Mesodermal cell (in vitro differentiated cells): ENCODE results near the gene RAB36. TPM values are rescaled to one million over a fixed set of nuclear protein-coding genes. Genes with fewer than 3 reads are reported as not detected.

Experiments
- H3K27ac ChIP-seq: 2 replicates; pipeline ENCODE4 v1.7.0; 2013; ENCODE audit warnings: mild to moderate bottlenecking, low read depth, low read length, moderate library complexity; ENCODE audit not compliant: severe bottlenecking
- H3K36me3 ChIP-seq: 2 replicates; pipeline ENCODE4 v1.7.1; 2013; ENCODE audit warnings: mild to moderate bottlenecking, low read length, moderate library complexity; ENCODE audit not compliant: control insufficient read depth, insufficient read depth
- H3K4me1 ChIP-seq: one replicate; pipeline ENCODE4 v1.7.1; 2013; ENCODE audit warnings: mild to moderate bottlenecking, low read length; ENCODE audit not compliant: insufficient read depth, control insufficient read depth, poor library complexity, severe bottlenecking
- H3K4me3 ChIP-seq: 2 replicates; pipeline ENCODE4 v1.7.0; 2013; ENCODE audit warnings: low read length, control low read depth, mild to moderate bottlenecking; ENCODE audit not compliant: insufficient read depth, poor library complexity, severe bottlenecking; ENCODE audit errors: extremely low read depth
- H3K9me3 ChIP-seq: 2 replicates; pipeline ENCODE4 v1.7.1; 2013; ENCODE audit warnings: mild to moderate bottlenecking, low read length, moderate library complexity; ENCODE audit not compliant: control insufficient read depth
- WGBS, 2 experiments: methylation state at CpG; one replicate each; pipeline ENCODE4 v1.1.5; 2013; ENCODE audit warnings: missing lambda C conversion rate in 2 of 2; ENCODE audit not compliant: insufficient coverage in 2 of 2; 5-methylcytosine and 5-hydroxymethylcytosine counted together
- polyA plus RNA-seq, 2 experiments: library from polyadenylated mRNA; stranded (reverse); fragments of 50-300 nt; gene quantifications; one replicate each; pipeline ENCODE4 v1.2.3, GENCODE V29; 2013

Gene RAB36, protein sequence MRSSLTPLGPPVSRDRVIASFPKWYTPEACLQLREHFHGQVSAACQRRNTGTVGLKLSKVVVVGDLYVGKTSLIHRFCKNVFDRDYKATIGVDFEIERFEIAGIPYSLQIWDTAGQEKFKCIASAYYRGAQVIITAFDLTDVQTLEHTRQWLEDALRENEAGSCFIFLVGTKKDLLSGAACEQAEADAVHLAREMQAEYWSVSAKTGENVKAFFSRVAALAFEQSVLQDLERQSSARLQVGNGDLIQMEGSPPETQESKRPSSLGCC
- 2.9 TPM for polyA plus RNA-seq (2013, experiment 1 of 2)
- 1.7 TPM for polyA plus RNA-seq (2013, experiment 2 of 2)

DNA sequence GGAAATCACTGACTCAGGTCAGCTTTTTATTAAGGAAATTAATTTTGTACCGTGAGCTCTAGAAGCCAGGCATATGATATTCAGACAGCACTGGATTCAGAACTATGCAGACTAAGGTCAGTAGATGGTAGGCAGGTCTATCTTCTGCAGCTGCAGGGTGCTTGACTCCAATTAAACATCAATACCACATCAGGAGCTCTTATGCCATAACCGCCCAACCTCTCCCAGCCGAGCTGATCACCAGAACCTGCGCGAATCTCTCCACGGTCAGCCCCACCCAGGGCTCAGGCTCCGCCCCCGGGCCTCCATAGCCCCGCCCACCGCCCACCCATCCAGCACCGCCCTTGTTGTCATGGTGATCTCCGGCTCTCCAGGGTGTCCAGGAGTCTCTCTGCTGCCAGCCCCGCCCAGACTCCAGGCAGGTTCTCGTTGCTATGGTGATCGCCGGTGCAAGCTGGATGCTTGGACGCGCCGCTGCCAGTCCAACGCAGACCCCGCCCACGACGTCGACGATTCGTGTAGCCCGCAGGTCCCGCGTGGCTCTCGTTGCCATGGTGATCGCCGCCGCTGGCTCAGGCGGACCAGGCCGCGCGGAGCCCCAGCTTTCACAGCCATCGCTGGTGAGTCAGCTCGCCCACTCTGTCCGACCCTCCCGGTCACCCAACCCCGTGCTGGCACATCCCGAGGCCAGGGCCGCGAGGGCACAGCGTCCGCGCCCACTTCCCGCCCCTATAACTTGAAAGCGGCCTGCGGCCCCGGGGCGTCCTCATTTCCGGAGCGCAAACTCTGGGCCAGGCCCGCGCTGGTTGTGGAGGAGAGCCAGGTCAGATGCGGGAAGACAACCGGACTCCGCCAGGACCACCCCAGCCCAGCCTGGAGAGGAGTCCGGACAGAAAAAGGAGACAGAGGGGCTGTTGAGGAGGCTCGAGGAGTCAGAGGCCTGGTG, at the start of gene RAB36:
TSS of gene RAB36 (plus strand) at position 546 of the 946 bp plus-strand sequence. CDS start 1,140 bp downstream, outside the sequence.
- Histone ChIP-seq H3K36me3 (no peaks in the 10 kb centered on the region), H3K4me3 (peak within 1 kb of the TSS; percentile 39), H3K9me3 (no peaks in the 10 kb centered on the region), H3K27ac (peak within 1 kb of the TSS; percentile 81), H3K4me1 (peaks cover 28% of the 10 kb centered on the region)
- 7 to 9% methylated on average over 48 to 53 of the region's 62 CpGs for WGBS, 2 experiments

DNA sequence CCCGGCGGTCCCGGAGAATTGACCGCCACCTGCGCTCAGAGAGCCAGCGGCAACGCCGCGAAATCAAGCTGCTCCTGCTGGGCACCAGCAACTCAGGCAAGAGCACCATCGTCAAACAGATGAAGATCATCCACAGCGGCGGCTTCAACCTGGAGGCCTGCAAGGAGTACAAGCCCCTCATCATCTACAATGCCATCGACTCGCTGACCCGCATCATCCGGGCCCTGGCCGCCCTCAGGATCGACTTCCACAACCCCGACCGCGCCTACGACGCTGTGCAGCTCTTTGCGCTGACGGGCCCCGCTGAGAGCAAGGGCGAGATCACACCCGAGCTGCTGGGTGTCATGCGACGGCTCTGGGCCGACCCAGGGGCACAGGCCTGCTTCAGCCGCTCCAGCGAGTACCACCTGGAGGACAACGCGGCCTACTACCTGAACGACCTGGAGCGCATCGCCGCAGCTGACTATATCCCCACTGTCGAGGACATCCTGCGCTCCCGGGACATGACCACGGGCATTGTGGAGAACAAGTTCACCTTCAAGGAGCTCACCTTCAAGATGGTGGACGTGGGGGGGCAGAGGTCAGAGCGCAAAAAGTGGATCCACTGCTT, 49.4 kb upstream of the RAB36 start:
- Histone ChIP-seq H3K9me3 (no peaks in the 10 kb centered on the region), H3K4me1 (no peaks in the 10 kb centered on the region), H3K27ac (no peak overlapping the region), H3K36me3 (no peaks in the 10 kb centered on the region), H3K4me3 (no peak overlapping the region)
- 92 to 94% methylated on average over 40 to 45 of the region's 45 CpGs for WGBS, 2 experiments

DNA sequence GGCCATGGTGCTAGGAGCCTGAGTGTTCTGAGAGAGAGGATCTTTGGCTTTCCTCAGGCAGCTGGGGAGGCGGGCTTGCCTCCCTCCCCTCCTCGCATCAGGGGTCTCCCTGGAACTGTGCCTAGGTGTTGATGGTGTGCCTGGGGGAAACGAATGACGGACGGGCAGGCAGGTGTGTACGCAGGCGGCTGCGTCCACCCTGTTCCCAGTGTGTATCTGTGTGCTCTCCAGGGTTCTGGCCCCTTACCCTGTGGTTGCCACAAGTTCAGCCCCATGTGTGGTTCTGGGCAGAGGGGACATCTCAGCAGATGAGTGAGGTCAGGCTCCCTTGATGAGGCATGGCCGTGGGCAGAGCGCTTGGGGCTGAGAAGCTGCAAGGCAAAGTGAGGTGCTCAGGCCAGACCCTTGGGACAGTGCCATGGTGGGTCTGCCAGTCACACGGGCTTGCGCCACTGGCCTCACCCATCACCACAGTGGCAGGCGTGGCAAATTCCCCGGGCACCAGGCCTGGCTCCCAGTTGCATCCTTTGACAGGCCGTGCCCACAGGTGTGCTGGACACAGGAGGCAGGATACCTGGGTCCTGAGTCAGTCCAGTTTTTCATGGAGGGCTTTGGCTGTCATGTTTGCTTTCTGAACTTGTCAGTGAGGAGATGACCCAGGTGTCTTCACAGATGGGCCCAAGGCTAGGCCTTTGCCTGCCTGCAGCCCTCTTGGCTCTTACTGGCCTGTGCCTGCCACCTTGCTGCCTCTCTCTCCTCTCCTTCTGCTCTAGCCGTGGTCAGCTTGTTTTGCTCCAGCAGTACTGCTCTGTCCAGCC, 47.7 kb upstream of the RAB36 start:
- no peaks in the 10 kb centered on the region for H3K9me3 ChIP-seq
- H3K27ac ChIP-seq, result no peak overlapping the region
- H3K36me3 ChIP-seq, result no peaks in the 10 kb centered on the region
- no peak overlapping the region for H3K4me3 ChIP-seq
- 94% methylated on average over 13 to 16 of the region's 16 CpGs for WGBS, 2 experiments
- no peaks in the 10 kb centered on the region for H3K4me1 ChIP-seq

DNA sequence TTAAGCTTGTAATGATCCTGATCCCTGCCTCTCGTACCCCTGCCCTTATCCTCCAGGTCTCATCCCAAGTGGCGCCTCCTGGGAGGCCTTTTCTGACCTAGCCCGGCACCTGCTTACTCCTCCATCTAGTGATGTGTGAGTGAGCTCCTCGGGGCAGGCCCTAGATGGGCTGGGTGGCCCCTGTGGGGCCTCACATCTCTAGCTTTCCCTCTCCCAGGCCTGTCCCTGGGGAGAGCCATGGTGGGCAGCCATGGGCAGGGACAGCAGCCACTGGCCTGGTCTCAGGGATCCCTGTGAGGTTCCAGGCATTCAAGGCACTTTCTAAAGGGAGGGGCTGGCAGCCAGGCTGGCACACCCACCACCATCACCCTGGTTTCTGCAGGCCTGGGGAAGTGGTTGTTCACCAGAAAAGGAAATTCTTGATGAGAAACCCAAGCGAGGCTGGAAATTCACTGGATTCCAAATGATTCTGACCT, 47.0 kb upstream of the RAB36 start:
- H3K4me1 ChIP-seq, result no peaks in the 10 kb centered on the region
- H3K9me3 ChIP-seq, result no peaks in the 10 kb centered on the region
- 90 to 92% methylated on average over 2 to 3 of the region's 5 CpGs for WGBS, 2 experiments
- H3K27ac ChIP-seq, result no peak overlapping the region
- H3K4me3 ChIP-seq, result no peak overlapping the region
- no peaks in the 10 kb centered on the region for H3K36me3 ChIP-seq

DNA sequence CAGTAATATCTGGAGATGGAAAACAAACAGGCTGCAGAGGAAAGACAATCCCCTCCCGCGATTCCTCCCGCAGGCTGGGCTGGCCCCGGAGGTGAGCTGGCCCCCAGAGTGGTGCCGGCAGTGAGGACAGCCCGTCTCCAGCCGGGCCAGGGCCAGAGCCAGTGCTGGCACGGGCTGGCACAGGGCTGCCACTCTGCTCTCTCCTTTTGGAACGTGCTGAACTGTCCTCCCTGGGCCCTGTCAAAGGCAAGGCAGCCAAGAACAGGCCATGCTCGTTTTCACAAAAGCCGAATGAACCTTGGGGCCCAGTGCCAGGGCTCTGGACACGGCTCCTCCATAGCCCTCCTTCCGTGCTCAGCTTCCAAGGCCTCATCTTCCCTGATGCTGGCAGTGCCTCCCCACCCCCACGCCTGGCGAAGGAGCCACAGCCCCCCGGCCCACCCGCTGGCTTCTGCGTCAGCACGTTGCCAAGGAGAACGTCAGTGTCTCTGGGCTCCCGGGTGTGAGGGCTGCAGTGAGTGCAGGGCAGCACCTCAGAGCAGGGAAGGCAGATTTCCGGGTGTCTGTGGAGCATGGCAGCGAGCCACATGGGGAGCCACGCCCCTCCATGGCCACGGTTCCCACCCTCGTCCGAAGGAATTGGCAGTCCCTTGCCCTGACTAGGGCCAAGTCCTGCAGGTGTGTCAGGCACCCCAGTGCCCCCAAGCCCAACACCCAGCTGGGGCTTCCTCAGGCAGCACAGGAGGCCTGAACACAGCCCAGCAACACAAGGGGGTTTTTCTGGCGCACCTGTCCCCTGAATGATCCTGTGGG, 46.4 kb upstream of the RAB36 start:
- WGBS, 2 experiments, result 90% methylated on average over 23 to 24 of the region's 28 CpGs
- Histone ChIP-seq H3K4me3 (no peak overlapping the region), H3K4me1 (no peaks in the 10 kb centered on the region), H3K36me3 (no peaks in the 10 kb centered on the region), H3K9me3 (no peaks in the 10 kb centered on the region), H3K27ac (no peak overlapping the region)

DNA sequence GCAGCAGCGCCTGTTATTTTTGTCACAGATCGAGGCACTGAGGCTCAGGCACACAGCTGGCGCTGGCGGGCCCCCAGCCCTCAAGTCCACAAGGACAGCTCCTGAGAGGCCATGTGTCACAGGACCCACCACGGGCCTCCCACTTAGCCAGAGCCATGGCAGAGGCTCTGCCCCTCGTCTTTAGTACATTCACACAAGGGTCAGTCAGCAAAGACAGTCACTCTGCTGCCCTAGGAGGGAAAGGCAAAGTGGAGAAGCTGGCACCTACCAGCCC, 45.8 kb upstream of the RAB36 start:
- no peak overlapping the region for H3K27ac ChIP-seq
- H3K4me3 ChIP-seq, result no peak overlapping the region
- no peaks in the 10 kb centered on the region for H3K4me1 ChIP-seq
- no peaks in the 10 kb centered on the region for H3K36me3 ChIP-seq
- H3K9me3 ChIP-seq, result no peaks in the 10 kb centered on the region
- WGBS, 2 experiments, result 88 to 89% methylated on average over 6 of the region's 6 CpGs

DNA sequence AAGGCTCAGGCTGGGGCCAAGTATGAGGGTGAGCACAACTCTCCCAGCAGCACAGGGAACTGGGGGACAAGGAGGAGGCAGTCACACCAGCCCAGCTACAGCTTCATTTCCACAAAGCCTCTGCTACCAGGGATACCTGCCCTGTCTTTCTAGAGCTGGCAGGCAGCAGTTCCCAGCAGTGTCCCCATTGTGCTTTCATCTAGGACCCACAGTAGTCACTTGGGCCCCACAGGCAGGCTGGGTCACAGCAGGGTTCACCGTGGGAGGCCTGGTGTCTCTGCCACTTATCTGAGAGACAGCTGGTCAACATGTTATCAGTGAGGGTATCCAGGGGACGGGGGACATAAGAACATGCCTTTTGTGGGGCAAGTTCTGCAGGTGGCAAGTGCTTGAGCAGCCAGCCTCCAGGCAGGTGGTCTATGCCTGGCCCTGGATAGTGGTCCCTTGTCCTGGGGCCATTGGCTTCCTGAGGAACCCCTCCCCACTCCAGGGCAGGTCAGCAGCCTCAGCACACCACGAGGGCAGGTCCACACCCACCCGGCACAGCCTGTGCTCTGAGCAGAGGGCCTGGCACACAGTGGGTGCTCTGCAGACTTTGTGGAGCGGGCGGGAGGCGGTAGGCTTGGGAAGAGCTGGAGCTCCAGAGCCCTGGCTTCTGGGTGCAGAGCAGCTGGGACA, 45.0 kb upstream of the RAB36 start:
- no peak overlapping the region for H3K4me3 ChIP-seq
- no peaks in the 10 kb centered on the region for H3K9me3 ChIP-seq
- WGBS, 2 experiments, result 85 to 98% methylated on average over 6 to 7 of the region's 7 CpGs
- no peaks in the 10 kb centered on the region for H3K4me1 ChIP-seq
- H3K36me3 ChIP-seq, result no peaks in the 10 kb centered on the region
- no peak overlapping the region for H3K27ac ChIP-seq

DNA sequence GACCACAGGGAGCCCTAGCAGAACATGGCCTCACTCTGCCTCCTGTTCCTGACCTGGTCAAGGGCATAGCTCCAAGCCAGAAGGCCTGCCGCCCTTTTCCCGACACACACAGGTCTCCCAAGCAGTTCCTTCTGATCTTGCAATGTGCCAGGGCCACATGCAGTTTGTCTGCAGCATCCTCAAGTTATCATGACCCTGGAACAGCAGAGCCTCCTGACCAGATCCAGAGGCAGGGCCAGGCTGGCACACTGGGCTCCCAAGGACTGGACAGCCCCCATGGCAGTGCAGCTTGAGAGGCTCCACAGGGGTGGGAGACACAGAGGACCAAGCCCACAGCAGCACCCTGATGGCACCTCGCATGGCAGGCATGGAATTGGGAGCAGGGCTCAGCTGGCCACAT, 43.8 kb upstream of the RAB36 start:
- no peaks in the 10 kb centered on the region for H3K4me1 ChIP-seq
- H3K27ac ChIP-seq, result no peak overlapping the region
- no peak overlapping the region for H3K4me3 ChIP-seq
- H3K9me3 ChIP-seq, result no peaks in the 10 kb centered on the region
- 88 to 92% methylated on average over 3 of the region's 3 CpGs for WGBS, 2 experiments
- H3K36me3 ChIP-seq, result no peaks in the 10 kb centered on the region

DNA sequence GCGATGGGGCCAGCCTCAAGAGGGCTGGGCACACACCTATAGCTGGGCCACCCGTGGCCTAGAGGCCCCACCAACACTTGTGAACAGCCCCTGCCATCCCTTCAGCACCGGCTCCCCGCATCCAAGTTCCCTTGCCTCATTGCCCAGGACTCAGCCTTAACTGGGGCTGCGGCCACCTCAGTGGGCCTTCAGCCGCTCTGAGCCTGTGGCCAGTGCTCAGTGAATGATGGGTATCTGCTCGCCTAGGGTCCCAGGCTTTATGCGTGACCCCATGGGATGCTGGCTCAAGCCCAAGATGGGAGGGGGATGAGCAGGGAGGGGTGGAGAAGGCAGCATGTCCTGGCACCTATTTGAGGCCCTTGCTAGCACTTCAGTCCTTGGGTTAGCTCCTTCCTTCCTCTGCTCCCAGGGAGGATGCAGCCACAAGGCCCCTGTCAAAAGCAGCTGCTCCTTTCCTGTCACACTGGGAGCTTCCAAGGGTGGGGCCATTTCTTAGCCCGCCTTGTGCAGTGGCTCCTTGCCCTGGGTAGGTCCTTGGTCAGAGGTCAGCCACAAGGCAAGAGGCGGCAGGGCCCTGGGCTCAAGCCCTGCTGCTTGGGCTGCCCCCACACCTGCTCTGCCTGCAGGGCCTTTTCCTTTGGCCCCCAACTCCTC, 43.1 kb upstream of the RAB36 start:
- Histone ChIP-seq H3K4me3 (no peak overlapping the region), H3K4me1 (no peaks in the 10 kb centered on the region), H3K27ac (no peak overlapping the region), H3K9me3 (no peaks in the 10 kb centered on the region), H3K36me3 (no peaks in the 10 kb centered on the region)
- 74 to 94% methylated on average over 3 to 10 of the region's 10 CpGs for WGBS, 2 experiments
